ENCODE results near the gene EPB41L1. TPM values are rescaled to one million over a fixed set of nuclear protein-coding genes. Genes with fewer than 3 reads are reported as not detected.

EPB41L1 gene
- total RNA-seq, 1 experiment from 2014 or later, result 129 TPM

- ChIA-PET CTCF (interaction anchor here (0.6 to 4.7 kb wide), 7 partner anchors 9 to 1009 kb away, joined by 3 to 59 read pairs (median 4); no protein-coding TSS in a partner anchor), POLR2A (interaction anchor here (0.6 kb wide), 1 partner anchor 153 kb away, joined by 5 read pairs; no protein-coding TSS in a partner anchor)
- no peak overlapping the region for H3K27ac Mint-ChIP-seq (ENCODE audit: unreplicated experiment)
Observed at GRCh38 chr20:36270744-36271638, 116.5 kb downstream of the EPB41L1 start.

GRCh38 chr20:36271639-36272546 is 117.4 kb downstream of the EPB41L1 start:
- ChIA-PET POLR2A (no interaction called here), CTCF (interaction anchor here (0.6 to 4.7 kb wide), 5 partner anchors 14 to 1010 kb away, joined by 3 to 59 read pairs (median 4); no protein-coding TSS in a partner anchor)
- H3K9me3 ChIP-seq, result no peaks in the 10 kb centered on the region
- no peaks in the 10 kb centered on the region for H3K4me1 ChIP-seq
- no peak overlapping the region for H3K4me3 Mint-ChIP-seq (ENCODE audit: unreplicated experiment)
- no peaks in the 10 kb centered on the region; the same call in 1 of the 2 replicates for H3K27me3 ChIP-seq (replicated peaks; ENCODE audit: control insufficient read depth, insufficient read depth, low read length)
- H3K27me3 Mint-ChIP-seq (ENCODE audit: insufficient read depth, unreplicated experiment), result peaks cover 7% of the 10 kb centered on the region
- DNase-seq, result no peak
- no peaks in the 10 kb centered on the region for H3K4me1 Mint-ChIP-seq (ENCODE audit: low read depth, unreplicated experiment)
- no peaks in the 10 kb centered on the region for H3K36me3 ChIP-seq (ENCODE audit: control insufficient read depth, insufficient read depth, low read length)
- no TSS peak for BruUV-seq (replicated peaks)
- H3K36me3 Mint-ChIP-seq (ENCODE audit: insufficient read depth, unreplicated experiment), result no peaks in the 10 kb centered on the region
- H3K27ac Mint-ChIP-seq (ENCODE audit: unreplicated experiment), result no peak overlapping the region
- intact Hi-C loops (cut with micrococcal nuclease; ENCODE audit: unreplicated experiment), result loop anchor here (5.0 kb wide), 1 partner anchor 125 kb away; no protein-coding TSS in a partner anchor
- no peak for TF ChIP-seq CTCF (IDR thresholded peaks at IDR 0.05; ENCODE audit: insufficient read depth in 1 of 2, low read depth in 1 of 2, low read length in 1 of 2, severe bottlenecking in 1 of 2, unreplicated experiment in 1 of 2)
- no peak overlapping the region for H3K4me3 ChIP-seq (ENCODE audit: low read depth, low read length)
- no peaks in the 10 kb centered on the region for H3K9me3 Mint-ChIP-seq (ENCODE audit: unreplicated experiment)

More at GRCh38 chr20:36270744-36271638, 116.5 kb downstream of the EPB41L1 start:
- Histone ChIP-seq H3K4me1 (no peaks in the 10 kb centered on the region), H3K4me3 (ENCODE audit: low read depth, low read length) (no peak overlapping the region), H3K27me3 (replicated peaks; ENCODE audit: control insufficient read depth, insufficient read depth, low read length) (no peaks in the 10 kb centered on the region; the same call in 1 of the 2 replicates), H3K9me3 (no peaks in the 10 kb centered on the region), H3K36me3 (ENCODE audit: control insufficient read depth, insufficient read depth, low read length) (no peaks in the 10 kb centered on the region)
- BruUV-seq (replicated peaks), result no TSS peak
- H3K36me3 Mint-ChIP-seq (ENCODE audit: insufficient read depth, unreplicated experiment), result no peaks in the 10 kb centered on the region
- H3K4me3 Mint-ChIP-seq (ENCODE audit: unreplicated experiment), result no peak overlapping the region
- peaks cover 4% of the 10 kb centered on the region for H3K27me3 Mint-ChIP-seq (ENCODE audit: insufficient read depth, unreplicated experiment)
- TF ChIP-seq CTCF (IDR thresholded peaks at IDR 0.05; ENCODE audit: insufficient read depth in 1 of 2, low read depth in 1 of 2, low read length in 1 of 2, severe bottlenecking in 1 of 2, unreplicated experiment in 1 of 2), result no peak
- no peaks in the 10 kb centered on the region for H3K9me3 Mint-ChIP-seq (ENCODE audit: unreplicated experiment)
- no peaks in the 10 kb centered on the region for H3K4me1 Mint-ChIP-seq (ENCODE audit: low read depth, unreplicated experiment)
- DNase-seq, result no peak
- intact Hi-C loops (cut with micrococcal nuclease; ENCODE audit: unreplicated experiment), result loop anchor here (5.0 kb wide), 1 partner anchor 126 kb away; no protein-coding TSS in a partner anchor
